Effector memory CD4-positive, alpha-beta T cell (primary cell): ENCODE results near the gene NCKAP5.

ENCODE experiments used
- DNase-seq, 3 donors: peaks; one replicate each; pipeline ENCODE4 v3.0.0-alpha.2; 2020
- H3K27ac ChIP-seq: 2 replicates; pipeline ENCODE4 v1.7.0; 2013; ENCODE audit warnings: mild to moderate bottlenecking, low read length, moderate library complexity; ENCODE audit not compliant: insufficient read depth, poor library complexity, severe bottlenecking
- H3K27me3 ChIP-seq: replicated peaks from 2 replicates; pipeline ENCODE4 v1.7.0; 2013; ENCODE audit warnings: mild to moderate bottlenecking, low read length; ENCODE audit not compliant: insufficient read depth, control insufficient read depth, poor library complexity, severe bottlenecking
- H3K36me3 ChIP-seq: 2 replicates; pipeline ENCODE4 v1.7.0; 2013; ENCODE audit warnings: mild to moderate bottlenecking, low read length, moderate library complexity; ENCODE audit not compliant: control insufficient read depth, insufficient read depth
- H3K4me1 ChIP-seq: 2 replicates; pipeline ENCODE4 v1.7.0; 2013; ENCODE audit warnings: low read length, mild to moderate bottlenecking; ENCODE audit not compliant: control insufficient read depth, insufficient read depth, poor library complexity, severe bottlenecking
- H3K4me3 ChIP-seq: 2 replicates; pipeline ENCODE4 v1.7.0; 2013; ENCODE audit warnings: low read length, low read depth, mild to moderate bottlenecking; ENCODE audit not compliant: insufficient read depth, poor library complexity, severe bottlenecking
- H3K9me3 ChIP-seq: 2 replicates; pipeline ENCODE4 v1.7.0; 2013; ENCODE audit warnings: mild to moderate bottlenecking, low read length, moderate library complexity; ENCODE audit not compliant: control insufficient read depth

Gene NCKAP5

GRCh38 chr2:132757676-132758075 lies 810.6 kb downstream of the NCKAP5 start:
- Histone ChIP-seq H3K27ac (no peak overlapping the region), H3K4me3 (no peak overlapping the region), H3K4me1 (no peaks in the 10 kb centered on the region), H3K36me3 (no peaks in the 10 kb centered on the region), H3K9me3 (no peaks in the 10 kb centered on the region), H3K27me3 (no peaks in the 10 kb centered on the region)
- no peak for DNase-seq

- H3K4me1 ChIP-seq: no peaks in the 10 kb centered on the region
- H3K36me3 ChIP-seq: no peaks in the 10 kb centered on the region
- DNase-seq: no peak
- no peaks in the 10 kb centered on the region for H3K27me3 ChIP-seq
- no peaks in the 10 kb centered on the region for H3K9me3 ChIP-seq
- H3K4me3 ChIP-seq: no peak overlapping the region
- H3K27ac ChIP-seq: no peak overlapping the region
These were observed 811.2 kb downstream of the NCKAP5 start for GRCh38 chr2:132757002-132757589.

GRCh38 chr2:132754867-132755472 lies 813.3 kb downstream of the NCKAP5 start:
- H3K27ac ChIP-seq: no peak overlapping the region
- H3K4me3 ChIP-seq: no peak overlapping the region
- no peaks in the 10 kb centered on the region for H3K27me3 ChIP-seq
- H3K36me3 ChIP-seq: no peaks in the 10 kb centered on the region
- no peaks in the 10 kb centered on the region for H3K9me3 ChIP-seq
- H3K4me1 ChIP-seq: no peaks in the 10 kb centered on the region
- DNase-seq: no peak

GRCh38 chr2:132754392-132754791 lies 813.9 kb downstream of the NCKAP5 start:
- H3K27ac ChIP-seq: no peak overlapping the region
- no peak overlapping the region for H3K4me3 ChIP-seq
- no peaks in the 10 kb centered on the region for H3K36me3 ChIP-seq
- no peaks in the 10 kb centered on the region for H3K4me1 ChIP-seq
- no peaks in the 10 kb centered on the region for H3K27me3 ChIP-seq
- H3K9me3 ChIP-seq: no peaks in the 10 kb centered on the region
- no peak for DNase-seq

GRCh38 chr2:132752421-132753206 lies 815.6 kb downstream of the NCKAP5 start:
- no peak overlapping the region for H3K4me3 ChIP-seq
- H3K4me1 ChIP-seq: no peaks in the 10 kb centered on the region
- H3K27ac ChIP-seq: no peak overlapping the region
- no peaks in the 10 kb centered on the region for H3K9me3 ChIP-seq
- H3K36me3 ChIP-seq: no peaks in the 10 kb centered on the region
- DNase-seq: no peak
- H3K27me3 ChIP-seq: no peaks in the 10 kb centered on the region

- Histone ChIP-seq H3K4me1 (no peaks in the 10 kb centered on the region), H3K27me3 (no peaks in the 10 kb centered on the region), H3K4me3 (no peak overlapping the region), H3K27ac (no peak overlapping the region), H3K9me3 (no peaks in the 10 kb centered on the region), H3K36me3 (no peaks in the 10 kb centered on the region)
- no peak for DNase-seq
These were observed 816.4 kb downstream of the NCKAP5 start for GRCh38 chr2:132751836-132752235.

GRCh38 chr2:132750606-132751005 lies 817.7 kb downstream of the NCKAP5 start:
- no peaks in the 10 kb centered on the region for H3K27me3 ChIP-seq
- no peaks in the 10 kb centered on the region for H3K36me3 ChIP-seq
- no peaks in the 10 kb centered on the region for H3K9me3 ChIP-seq
- H3K27ac ChIP-seq: no peak overlapping the region
- no peaks in the 10 kb centered on the region for H3K4me1 ChIP-seq
- H3K4me3 ChIP-seq: no peak overlapping the region
- no peak for DNase-seq

- Histone ChIP-seq H3K36me3 (no peaks in the 10 kb centered on the region), H3K27ac (no peak overlapping the region), H3K4me1 (no peaks in the 10 kb centered on the region), H3K27me3 (no peaks in the 10 kb centered on the region), H3K4me3 (no peak overlapping the region), H3K9me3 (no peaks in the 10 kb centered on the region)
- no peak for DNase-seq
These were observed 821.2 kb downstream of the NCKAP5 start for GRCh38 chr2:132747046-132747445.

GRCh38 chr2:132741754-132742153 lies 826.5 kb downstream of the NCKAP5 start:
- no peak for DNase-seq
- Histone ChIP-seq H3K4me1 (no peaks in the 10 kb centered on the region), H3K27me3 (no peaks in the 10 kb centered on the region), H3K27ac (no peak overlapping the region), H3K36me3 (no peaks in the 10 kb centered on the region), H3K9me3 (no peaks in the 10 kb centered on the region), H3K4me3 (no peak overlapping the region)

GRCh38 chr2:132740081-132740720 lies 828.1 kb downstream of the NCKAP5 start:
- H3K9me3 ChIP-seq: no peaks in the 10 kb centered on the region

More at GRCh38 chr2:132740081-132740720, 828.1 kb downstream of the NCKAP5 start:
- Histone ChIP-seq H3K27ac (no peak overlapping the region), H3K36me3 (no peaks in the 10 kb centered on the region), H3K27me3 (no peaks in the 10 kb centered on the region), H3K4me1 (no peaks in the 10 kb centered on the region), H3K4me3 (no peak overlapping the region)
- DNase-seq: no peak
